IMR-90 (cell line): ENCODE results near the gene ZNRF4. TPM values are rescaled to one million over a fixed set of nuclear protein-coding genes. Genes with fewer than 3 reads are reported as not detected.
A peak's percentile ranks its signal among the peaks of the same experiment; 100 is the strongest.

Experiments used
- ATAC-seq: fragments of 200-7000 bp; cut with Tn5 transposase; 2 replicates; pipeline ENCODE4 v1.9.1; 2020; ENCODE audit warnings: low read depth, mild to moderate bottlenecking, moderate library complexity
- BruUV-seq: library from RNA; stranded (reverse); fragments of 400-500 nt; replicated peaks from 2 replicates; lab custom pipeline; 2021; lab: Mats Ljungman, UMichigan
- CTCF ChIA-PET: fragments of 300-600 bp; formaldehyde crosslinking; extraction: SDS; loops from one replicate; lab custom pipeline; 2021; ENCODE audit warnings: antibody characterized with exemption; lab: Yijun Ruan, JAX
- POLR2A ChIA-PET: fragments of 300-600 bp; sonication (Branson Sonifier 250); formaldehyde crosslinking; loops from one replicate; lab custom pipeline; 2022; ENCODE audit warnings: antibody characterized with exemption; ENCODE audit not compliant: unreplicated experiment; lab: Charles Lee
- DNase-seq: peaks from one replicate; pipeline ENCODE4 v3.0.0; 2013
- H2AFZ ChIP-seq: replicated peaks from 2 replicates; pipeline ENCODE3; 2013; ENCODE audit warnings: low read length, mild to moderate bottlenecking; ENCODE audit not compliant: poor library complexity
- H2AK5ac ChIP-seq: 2 replicates; pipeline ENCODE4 v1.6.1; 2013; ENCODE audit warnings: low read depth, low read length, inconsistent platforms
- H2AK9ac ChIP-seq: replicated peaks from 2 replicates; pipeline ENCODE3; 2013; ENCODE audit warnings: mild to moderate bottlenecking, low read depth, low read length, moderate library complexity; ENCODE audit not compliant: poor library complexity
- H2BK120ac ChIP-seq: 2 replicates; pipeline ENCODE4 v1.6.1; 2013; ENCODE audit warnings: low read depth, low read length, inconsistent platforms
- H2BK15ac ChIP-seq: 3 replicates; pipeline ENCODE4 v1.6.1; 2013; ENCODE audit warnings: low read depth, low read length, inconsistent platforms
- H2BK20ac ChIP-seq: 2 replicates; pipeline ENCODE4 v1.6.1; 2013; ENCODE audit warnings: low read depth, mild to moderate bottlenecking, inconsistent platforms, low read length, moderate library complexity
- H2BK5ac ChIP-seq: 2 replicates; pipeline ENCODE4 v1.6.1; 2013; ENCODE audit warnings: mild to moderate bottlenecking, low read depth, low read length, inconsistent platforms; ENCODE audit not compliant: poor library complexity, severe bottlenecking
- H3K14ac ChIP-seq: replicated peaks from 2 replicates; pipeline ENCODE4 v1.6.1; 2013; ENCODE audit warnings: low read depth, low read length, inconsistent platforms
- H3K18ac ChIP-seq: 2 replicates; pipeline ENCODE4 v1.6.1; 2013; ENCODE audit warnings: low read depth, low read length, control low read depth
- H3K23ac ChIP-seq: 2 replicates; pipeline ENCODE4 v1.6.1; 2013; ENCODE audit warnings: low read depth, low read length, inconsistent platforms
- H3K27ac ChIP-seq: 2 replicates; pipeline ENCODE4 v1.5.1; 2013; ENCODE audit warnings: mild to moderate bottlenecking, control low read depth, low read length; ENCODE audit not compliant: insufficient read depth
- H3K27me3 ChIP-seq: 2 replicates; pipeline ENCODE4 v1.6.1; 2013; ENCODE audit warnings: low read length; ENCODE audit not compliant: control insufficient read depth, insufficient read depth
- H3K36me3 ChIP-seq: 2 replicates; pipeline ENCODE4 v1.6.1; 2013; ENCODE audit warnings: low read length, mixed read lengths; ENCODE audit not compliant: control insufficient read depth, insufficient read depth
- H3K4ac ChIP-seq: 2 replicates; pipeline ENCODE4 v1.6.1; 2013; ENCODE audit warnings: low read depth, low read length, inconsistent platforms
- H3K4me1 ChIP-seq: 2 replicates; pipeline ENCODE4 v1.6.1; 2013; ENCODE audit warnings: low read length, mixed read lengths; ENCODE audit not compliant: control insufficient read depth, insufficient read depth
- H3K4me2 ChIP-seq: 2 replicates; pipeline ENCODE4 v1.6.1; 2013; ENCODE audit warnings: low read depth, mild to moderate bottlenecking, control low read depth, low read length, moderate library complexity
- H3K4me3 ChIP-seq: 2 replicates; pipeline ENCODE4 v1.5.1; 2013; ENCODE audit warnings: low read depth, mild to moderate bottlenecking, control low read depth, low read length, moderate library complexity; ENCODE audit not compliant: insufficient read depth
- H3K56ac ChIP-seq: 2 replicates; pipeline ENCODE4 v1.6.1; 2013; ENCODE audit warnings: low read length, inconsistent platforms; ENCODE audit not compliant: insufficient read depth; ENCODE audit errors: extremely low read depth
- H3K79me1 ChIP-seq, 2 experiments: 2 replicates each; pipeline ENCODE4 v1.6.1; 2013; ENCODE audit warnings: low read length in 2 of 2, inconsistent platforms in 1 of 2, low read depth in 1 of 2
- H3K9ac ChIP-seq: 2 replicates; pipeline ENCODE4 v1.6.1; 2013; ENCODE audit warnings: low read depth, low read length, control low read depth
- H3K9me1 ChIP-seq: 2 replicates; pipeline ENCODE4 v1.6.1; 2013; ENCODE audit warnings: low read length, inconsistent platforms; ENCODE audit not compliant: insufficient read depth
- H3K9me3 ChIP-seq: 2 replicates; pipeline ENCODE4 v1.6.1; 2013; ENCODE audit warnings: low read length; ENCODE audit not compliant: control insufficient read depth, insufficient read depth
- H4K20me1 ChIP-seq: 2 replicates; pipeline ENCODE4 v1.6.1; 2013; ENCODE audit warnings: low read length, inconsistent platforms; ENCODE audit not compliant: insufficient read depth
- H4K5ac ChIP-seq: 2 replicates; pipeline ENCODE4 v1.6.1; 2013; ENCODE audit warnings: mild to moderate bottlenecking, low read depth, low read length, control low read depth
- H4K8ac ChIP-seq, 2 experiments: 2 replicates each; pipeline ENCODE4 v1.6.1; 2013; ENCODE audit warnings: low read depth in 2 of 2, low read length in 2 of 2, control low read depth in 1 of 2, inconsistent platforms in 1 of 2
- H4K91ac ChIP-seq: 2 replicates; pipeline ENCODE4 v1.6.1; 2013; ENCODE audit warnings: low read depth, low read length, inconsistent platforms; ENCODE audit not compliant: insufficient read depth
- BHLHE40 ChIP-seq: fragments of 150-350 bp; IDR thresholded peaks from 2 replicates; pipeline ENCODE4 v1.6.1; 2016; ENCODE audit warnings: mild to moderate bottlenecking, low read depth, low read length
- MAFK ChIP-seq: IDR thresholded peaks from 2 replicates; pipeline ENCODE4 v1.6.1; 2012; ENCODE audit warnings: low read depth, low read length, improper control_type of control experiment
- MAZ ChIP-seq: IDR thresholded peaks from 2 replicates; pipeline ENCODE4 v1.6.1; 2012; ENCODE audit warnings: low read depth, mild to moderate bottlenecking, low read length, improper control_type of control experiment, moderate library complexity, borderline replicate concordance
- POLR2A ChIP-seq: IDR thresholded peaks from 2 replicates; pipeline ENCODE4 v1.6.1; 2012; ENCODE audit warnings: mild to moderate bottlenecking, low read depth, low read length
- RCOR1 ChIP-seq: IDR thresholded peaks from 2 replicates; pipeline ENCODE4 v1.6.1; 2012; ENCODE audit warnings: mild to moderate bottlenecking, low read length, improper control_type of control experiment; ENCODE audit not compliant: insufficient replicate concordance
- WGBS, 2 experiments: methylation state at CpG; one replicate each; pipeline versions ENCODE4 v1.1.5 to v1.1.7; 2013; ENCODE audit warnings: missing lambda C conversion rate in 2 of 2; ENCODE audit not compliant: insufficient read length in 1 of 2; ENCODE audit errors: extremely low coverage in 2 of 2; 5-methylcytosine and 5-hydroxymethylcytosine counted together
- dilution Hi-C: fragments of 300-500 bp; cut with HindIII; formaldehyde crosslinking; loops from one replicate; pipeline ENCODE4 v1.14.3; 2018; ENCODE audit warnings: low sequenced_read_pairs; ENCODE audit not compliant: unreplicated experiment
- in situ Hi-C: fragments of 300-500 bp; cut with MboI; formaldehyde crosslinking; loops from 3 replicates; pipeline ENCODE4 v1.14.3; 2019; ENCODE audit warnings: low sequenced_read_pairs, inconsistent platforms, mixed read lengths
- intact Hi-C: fragments of 100-400 bp; cut with micrococcal nuclease; formaldehyde crosslinking; loops from 2 replicates; pipeline ENCODE4 v1.10.0; 2022
- polyA plus RNA-seq, 3 experiments: library from polyadenylated mRNA; depleted of rRNA; stranded (reverse); fragments of >200 nt; gene quantifications; 2 replicates each; pipeline ENCODE4 v1.2.3, GENCODE V29; 2012; ENCODE audit warnings: low replicate concordance in 1 of 3
- total RNA-seq: library from RNA; depleted of rRNA; stranded (reverse); fragments of >200 nt; gene quantifications from 2 replicates; pipeline ENCODE4 v1.2.3, GENCODE V29; 2012

ZNRF4 gene
- total and polyA plus RNA-seq, 2 of the 4 experiments (the other 2 are of a cell fraction) = not detected

- TF ChIP-seq MAFK (0 out of 2 replicates have a peak, but pooled peaks have one; percentile 4), POLR2A (no peak), BHLHE40 (no peak)
Measured at GRCh38 chr19:5434970-5435641, 20.1 kb upstream of the ZNRF4 start (continued).

GRCh38 chr19:5435642-5436017 is 19.6 kb upstream of the ZNRF4 start:
- H3K23ac ChIP-seq = peak overlapping the region; percentile 78; the same call in 1 of the 2 replicates
- peak overlapping the region; percentile 91 for H2BK5ac ChIP-seq
- WGBS, 2 experiments = 94% methylated on average over 3 of the region's 7 CpGs; no CpG with 5 or more reads in 1 of the 2 experiments
- in situ Hi-C loops = no loop called here
- H3K4me1 ChIP-seq = peaks cover 9% of the 10 kb centered on the region
- POLR2A ChIA-PET = no interaction called here
- TF ChIP-seq BHLHE40 (no peak), RCOR1 (no peak), MAZ (no peak)
- H4K20me1 ChIP-seq = peaks cover 4% of the 10 kb centered on the region; the same call in 1 of the 2 replicates
- H2AFZ ChIP-seq = peak overlapping the region; percentile 85
- ATAC-seq (no peak), DNase-seq (no peak)
- peak overlapping the region; percentile 96 for H2AK9ac ChIP-seq
- H4K8ac ChIP-seq = peak overlapping the region; percentile 48 to 86
- H3K4ac ChIP-seq = peak overlapping the region; percentile 95
- H3K4me2 ChIP-seq = no peak overlapping the region
- H3K36me3 ChIP-seq = no peaks in the 10 kb centered on the region
- H3K27ac ChIP-seq = peak overlapping the region; percentile 30; the same call in 1 of the 2 replicates
- intact Hi-C loops = no loop called here
- no peak overlapping the region for H4K5ac ChIP-seq
- peak overlapping the region; percentile 85 for H2AK5ac ChIP-seq
- peak overlapping the region; percentile 84 for H4K91ac ChIP-seq
- H3K9me1 ChIP-seq = peaks cover 7% of the 10 kb centered on the region
- CTCF ChIA-PET = interaction anchor here (0.6 kb wide), 1 partner anchor 85 kb away, joined by 4 read pairs; no protein-coding TSS in a partner anchor
- H3K79me1 ChIP-seq = no peaks in the 10 kb centered on the region
- H2BK15ac ChIP-seq = peak overlapping the region; percentile 84; the same call in 2 of the 3 replicates
- H2BK120ac ChIP-seq = peak overlapping the region; percentile 94
- no peak overlapping the region for H3K9ac ChIP-seq
- H3K14ac ChIP-seq = peak overlapping the region; percentile 95; the same call in 1 of the 2 replicates
- H3K9me3 ChIP-seq = no peaks in the 10 kb centered on the region
- H3K27me3 ChIP-seq = no peaks in the 10 kb centered on the region; the same call in 1 of the 2 replicates
- no TSS peak for BruUV-seq
- H3K4me3 ChIP-seq = no peak overlapping the region
- no peak overlapping the region for H3K18ac ChIP-seq
- peak overlapping the region; percentile 26 for H3K56ac ChIP-seq
- H2BK20ac ChIP-seq = peak overlapping the region; percentile 93
- dilution Hi-C loops = no loop called here
